ENCODE data around the gene DIP2C.
"Not testable (repeated sequence)": the region's sequence is repeated elsewhere in the genome, so short reads cannot be mapped to it uniquely, and the experiment has no call there.

Gene DIP2C

GRCh38 chr10:716821-717220, 27.4 kb upstream of the DIP2C start:
- in situ Hi-C loops (cut with MboI; ENCODE audit: low sequenced_read_pairs, unreplicated experiment), result no loop called here
- DNase-seq (ENCODE audit: low spot score), result no peak
- no peak for TF ChIP-seq CTCF (IDR thresholded peaks at IDR 0.05; ENCODE audit: borderline replicate concordance, control extremely low read depth, extremely low read depth, insufficient read depth, missing control alignments)

- in situ Hi-C loops (cut with MboI; ENCODE audit: low sequenced_read_pairs, unreplicated experiment), result no loop called here
- TF ChIP-seq CTCF (IDR thresholded peaks at IDR 0.05; ENCODE audit: borderline replicate concordance, control extremely low read depth, extremely low read depth, insufficient read depth, missing control alignments), result no peak
- no peak for DNase-seq (ENCODE audit: low spot score)
These were observed 24.7 kb upstream of the DIP2C start for GRCh38 chr10:714214-714613.

- in situ Hi-C loops (cut with MboI; ENCODE audit: low sequenced_read_pairs, unreplicated experiment), result no loop called here
- no peak for TF ChIP-seq CTCF (IDR thresholded peaks at IDR 0.05; ENCODE audit: borderline replicate concordance, control extremely low read depth, extremely low read depth, insufficient read depth, missing control alignments)
- no peak for DNase-seq (ENCODE audit: low spot score)
These were observed 23.1 kb upstream of the DIP2C start for GRCh38 chr10:712575-712974.

- TF ChIP-seq CTCF (IDR thresholded peaks at IDR 0.05; ENCODE audit: borderline replicate concordance, control extremely low read depth, extremely low read depth, insufficient read depth, missing control alignments), result no peak
- no peak for DNase-seq (ENCODE audit: low spot score)
- in situ Hi-C loops (cut with MboI; ENCODE audit: low sequenced_read_pairs, unreplicated experiment), result no loop called here
These were observed 22.6 kb upstream of the DIP2C start for GRCh38 chr10:712089-712488.

- DNase-seq (ENCODE audit: low spot score), result no peak
- no peak for TF ChIP-seq CTCF (IDR thresholded peaks at IDR 0.05; ENCODE audit: borderline replicate concordance, control extremely low read depth, extremely low read depth, insufficient read depth, missing control alignments)
- in situ Hi-C loops (cut with MboI; ENCODE audit: low sequenced_read_pairs, unreplicated experiment), result no loop called here
These were observed 18.4 kb upstream of the DIP2C start for GRCh38 chr10:707861-708260.

GRCh38 chr10:707456-707855, 18.0 kb upstream of the DIP2C start:
- in situ Hi-C loops (cut with MboI; ENCODE audit: low sequenced_read_pairs, unreplicated experiment), result no loop called here
- no peak for TF ChIP-seq CTCF (IDR thresholded peaks at IDR 0.05; ENCODE audit: borderline replicate concordance, control extremely low read depth, extremely low read depth, insufficient read depth, missing control alignments)
- DNase-seq (ENCODE audit: low spot score), result no peak

GRCh38 chr10:703118-703517, 13.7 kb upstream of the DIP2C start:
- no peak for TF ChIP-seq CTCF (IDR thresholded peaks at IDR 0.05; ENCODE audit: borderline replicate concordance, control extremely low read depth, extremely low read depth, insufficient read depth, missing control alignments)
- no peak for DNase-seq (ENCODE audit: low spot score)
- in situ Hi-C loops (cut with MboI; ENCODE audit: low sequenced_read_pairs, unreplicated experiment), result no loop called here

GRCh38 chr10:700183-700582, 10.7 kb upstream of the DIP2C start:
- in situ Hi-C loops (cut with MboI; ENCODE audit: low sequenced_read_pairs, unreplicated experiment); DNase-seq (ENCODE audit: low spot score): not testable (repeated sequence)

Data from GM13976 (cell line).